SH-SY5Y (cell line): ENCODE data around the gene WDR5B.

Experiments
- GATA2 ChIP-seq: IDR thresholded peaks from 2 replicates; pipeline ENCODE4 v1.6.1; 2011; ENCODE audit warnings: mild to moderate bottlenecking, low read depth, low read length
- GATA3 ChIP-seq: IDR thresholded peaks from 2 replicates; pipeline ENCODE4 v1.6.1; 2011; ENCODE audit warnings: low read depth, mild to moderate bottlenecking, low read length, moderate library complexity

GRCh38 chr3:122389197-122389596, 26.7 kb downstream of the WDR5B start:
- TF ChIP-seq GATA2 (no peak), GATA3 (no peak)
